Measurements from ENCODE around the gene PSD2.

Gene PSD2

DNA sequence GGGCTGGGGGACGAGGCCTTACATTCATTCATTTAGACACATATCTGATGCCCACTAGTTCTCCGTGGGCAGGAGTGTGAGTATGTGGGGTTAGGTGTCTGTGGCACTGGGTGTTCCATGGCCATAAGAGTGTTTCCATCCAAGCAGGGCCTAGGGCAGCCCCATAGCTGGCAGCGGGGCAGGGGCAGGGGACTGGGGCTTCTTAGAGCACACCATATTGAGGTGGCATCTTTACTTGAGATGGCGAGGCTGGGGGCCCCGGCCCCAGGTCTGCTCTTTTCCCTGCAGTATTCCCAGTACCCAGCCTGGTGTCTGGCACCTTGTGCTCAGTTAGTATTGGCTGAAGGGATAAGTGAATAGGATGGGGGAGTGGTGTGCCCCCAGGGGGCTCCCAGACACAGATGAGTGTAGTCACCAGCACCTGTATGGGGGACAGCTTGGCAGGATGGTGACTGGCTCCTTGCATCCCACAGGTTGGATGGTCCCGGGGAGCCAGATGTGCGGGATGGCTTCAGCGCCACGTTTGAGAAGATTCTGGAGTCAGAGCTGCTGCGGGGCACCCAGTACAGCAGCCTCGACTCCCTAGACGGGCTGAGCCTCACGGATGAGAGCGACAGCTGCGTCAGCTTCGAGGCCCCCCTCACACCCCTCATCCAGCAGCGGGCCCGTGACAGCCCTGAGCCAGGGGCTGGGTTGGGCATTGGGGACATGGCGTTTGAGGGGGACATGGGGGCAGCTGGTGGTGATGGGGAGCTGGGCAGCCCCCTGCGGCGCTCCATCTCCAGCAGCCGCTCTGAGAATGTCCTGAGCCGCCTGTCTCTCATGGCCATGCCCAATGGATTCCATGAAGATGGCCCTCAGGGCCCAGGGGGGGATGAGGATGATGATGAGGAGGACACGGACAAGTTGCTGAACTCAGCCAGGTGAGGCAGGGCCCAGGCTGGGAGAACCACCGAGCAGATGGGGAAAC, 17.5 kb downstream of the PSD2 start:
- no peak overlapping the region for H3K4me3 ChIP-seq (ENCODE audit: low read depth, low read length)
- no peak for DNase-seq (ENCODE audit: low read depth)
- TF ChIP-seq, protein P1, sequence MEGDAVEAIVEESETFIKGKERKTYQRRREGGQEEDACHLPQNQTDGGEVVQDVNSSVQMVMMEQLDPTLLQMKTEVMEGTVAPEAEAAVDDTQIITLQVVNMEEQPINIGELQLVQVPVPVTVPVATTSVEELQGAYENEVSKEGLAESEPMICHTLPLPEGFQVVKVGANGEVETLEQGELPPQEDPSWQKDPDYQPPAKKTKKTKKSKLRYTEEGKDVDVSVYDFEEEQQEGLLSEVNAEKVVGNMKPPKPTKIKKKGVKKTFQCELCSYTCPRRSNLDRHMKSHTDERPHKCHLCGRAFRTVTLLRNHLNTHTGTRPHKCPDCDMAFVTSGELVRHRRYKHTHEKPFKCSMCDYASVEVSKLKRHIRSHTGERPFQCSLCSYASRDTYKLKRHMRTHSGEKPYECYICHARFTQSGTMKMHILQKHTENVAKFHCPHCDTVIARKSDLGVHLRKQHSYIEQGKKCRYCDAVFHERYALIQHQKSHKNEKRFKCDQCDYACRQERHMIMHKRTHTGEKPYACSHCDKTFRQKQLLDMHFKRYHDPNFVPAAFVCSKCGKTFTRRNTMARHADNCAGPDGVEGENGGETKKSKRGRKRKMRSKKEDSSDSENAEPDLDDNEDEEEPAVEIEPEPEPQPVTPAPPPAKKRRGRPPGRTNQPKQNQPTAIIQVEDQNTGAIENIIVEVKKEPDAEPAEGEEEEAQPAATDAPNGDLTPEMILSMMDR (IDR thresholded peaks at IDR 0.05; ENCODE audit: control insufficient read depth, extremely low read depth, insufficient read depth) = no peak

DNA sequence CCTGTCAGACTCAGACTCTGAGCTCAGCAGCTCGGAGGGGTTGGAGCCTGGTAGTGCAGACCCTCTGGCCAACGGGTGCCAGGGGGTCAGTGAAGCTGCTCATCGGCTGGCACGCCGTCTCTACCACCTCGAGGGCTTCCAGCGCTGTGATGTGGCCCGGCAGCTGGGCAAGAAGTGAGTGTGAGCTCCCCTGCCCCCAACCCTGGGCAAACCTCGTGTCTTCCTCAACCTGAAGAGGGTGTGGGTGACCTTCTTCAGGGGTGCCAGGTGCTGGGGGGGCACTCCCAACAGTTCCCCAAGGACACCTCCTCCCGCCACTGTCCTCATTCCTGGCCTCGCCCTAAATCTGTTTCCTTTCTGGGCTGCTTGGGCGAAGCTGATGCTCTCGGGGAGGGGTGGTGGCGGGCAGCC, 18.6 kb downstream of the PSD2 start:
- TF ChIP-seq, protein P1 (IDR thresholded peaks at IDR 0.05; ENCODE audit: control insufficient read depth, extremely low read depth, insufficient read depth) = no peak
- H3K4me3 ChIP-seq (ENCODE audit: low read depth, low read length) = no peak overlapping the region
- no peak for DNase-seq (ENCODE audit: low read depth)

DNA sequence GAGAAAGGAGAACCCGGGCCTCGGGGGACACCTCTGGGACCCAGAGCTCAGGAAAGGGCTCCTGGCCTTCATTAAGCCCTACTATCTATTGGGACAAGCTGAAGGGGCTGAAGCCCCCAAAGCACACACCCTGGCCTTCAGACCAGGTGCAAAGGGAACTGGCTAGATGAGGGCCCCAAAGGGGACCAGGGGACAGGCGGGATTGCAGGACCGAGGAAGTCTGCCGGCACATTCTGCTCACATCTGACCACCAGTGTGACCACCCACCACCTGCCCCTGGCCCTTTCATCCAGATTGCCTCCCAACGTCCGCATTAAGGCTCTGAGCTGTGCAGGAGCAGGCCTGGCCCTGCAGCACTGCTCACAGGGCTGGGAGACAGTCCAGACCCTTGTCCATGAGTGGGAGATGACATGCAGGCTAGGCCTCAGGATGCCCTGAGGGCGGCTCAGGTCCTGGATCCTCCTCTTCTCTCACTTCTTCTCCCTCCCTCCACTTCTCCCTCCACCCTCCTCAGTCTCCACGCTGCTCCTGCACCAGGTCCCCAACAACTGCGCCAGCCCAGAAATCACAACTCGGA, 19.2 kb downstream of the PSD2 start:
- no peak for DNase-seq (ENCODE audit: low read depth)
- no peak overlapping the region for H3K4me3 ChIP-seq (ENCODE audit: low read depth, low read length)
- TF ChIP-seq, protein P1 (IDR thresholded peaks at IDR 0.05; ENCODE audit: control insufficient read depth, extremely low read depth, insufficient read depth) = no peak

DNA sequence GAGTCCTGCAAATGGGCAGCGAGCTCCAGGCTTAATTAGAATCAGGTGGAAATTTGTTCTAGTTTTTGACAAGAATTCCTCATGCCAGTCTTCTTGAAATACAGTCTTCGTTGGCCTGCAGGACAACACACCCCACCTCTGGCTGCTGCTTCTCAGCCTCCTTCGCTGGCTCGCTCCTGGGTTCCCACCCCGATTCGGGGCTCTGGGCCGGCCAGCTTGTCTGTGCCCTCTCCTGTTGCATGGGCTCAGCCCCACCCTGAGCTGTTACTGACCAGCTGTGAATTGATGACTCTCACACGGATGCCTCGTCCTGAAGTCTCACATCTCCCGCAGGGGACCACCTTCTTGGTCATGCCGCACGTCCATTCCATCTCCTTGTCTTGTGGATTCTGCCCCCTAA, 21.0 kb downstream of the PSD2 start:
- H3K4me3 ChIP-seq (ENCODE audit: low read depth, low read length) = no peak overlapping the region
- DNase-seq (ENCODE audit: low read depth) = no peak
- TF ChIP-seq, protein P1 (IDR thresholded peaks at IDR 0.05; ENCODE audit: control insufficient read depth, extremely low read depth, insufficient read depth) = no peak

DNA sequence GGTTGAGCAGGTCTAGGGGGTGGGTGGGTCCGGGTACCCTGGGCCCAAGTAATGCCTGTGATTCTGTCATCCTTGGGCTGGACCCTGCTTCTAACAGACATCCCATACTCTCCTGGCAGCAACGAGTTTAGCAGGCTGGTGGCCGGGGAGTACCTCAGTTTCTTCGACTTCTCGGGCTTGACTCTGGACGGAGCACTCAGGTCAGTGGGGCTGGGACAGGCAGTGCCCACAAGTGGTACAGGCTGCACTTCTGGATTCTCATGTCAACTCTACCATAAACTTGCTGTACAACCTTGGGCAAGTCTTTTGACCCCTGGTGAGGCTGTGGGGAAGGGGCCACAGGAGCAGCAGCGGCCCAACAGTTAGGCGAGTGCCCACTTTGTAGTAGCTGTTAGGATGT, 21.8 kb downstream of the PSD2 start:
- no peak for DNase-seq (ENCODE audit: low read depth)
- TF ChIP-seq, protein P1 (IDR thresholded peaks at IDR 0.05; ENCODE audit: control insufficient read depth, extremely low read depth, insufficient read depth) = no peak
- no peak overlapping the region for H3K4me3 ChIP-seq (ENCODE audit: low read depth, low read length)

DNA sequence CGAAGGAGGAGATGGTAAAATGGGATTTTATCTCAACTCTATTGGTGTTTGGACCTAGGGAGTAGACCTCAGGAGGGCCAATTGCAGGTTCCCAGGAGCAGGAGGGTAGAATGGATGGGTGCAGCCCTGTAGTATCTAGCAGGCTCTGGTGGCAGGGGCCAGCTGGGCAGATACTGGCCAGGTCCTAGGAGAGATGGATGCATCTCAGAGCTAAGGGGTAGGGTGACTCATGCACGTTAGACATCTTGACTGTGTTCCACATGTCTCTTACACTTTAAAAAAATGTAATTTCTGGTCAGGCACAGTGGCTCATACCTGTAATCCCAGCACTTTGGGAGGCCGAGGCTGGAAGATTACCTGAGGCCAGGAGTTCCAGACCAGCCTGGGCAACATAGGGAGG, 22.4 kb downstream of the PSD2 start:
- no peak for DNase-seq (ENCODE audit: low read depth)
- no peak overlapping the region for H3K4me3 ChIP-seq (ENCODE audit: low read depth, low read length)
- TF ChIP-seq, protein P1 (IDR thresholded peaks at IDR 0.05; ENCODE audit: control insufficient read depth, extremely low read depth, insufficient read depth) = no peak

All from LNCaP clone FGC (cell line).